K562 (cell line): ENCODE results near the gene CCDC136. TPM values are rescaled to one million over a fixed set of nuclear protein-coding genes. Genes with fewer than 3 reads are reported as not detected.

ENCODE experiments used
- ATAC-seq: fragments of 200-7000 bp; cut with Tn5 transposase; 3 replicates; pipeline ENCODE4 v1.9.1; 2020; ENCODE audit warnings: moderate library complexity
- BruUV-seq: library from RNA; stranded (reverse); fragments of 400-500 nt; replicated peaks from 2 replicates; lab custom pipeline; 2021; lab: Mats Ljungman, UMichigan
- CTCF ChIA-PET: fragments of 300-600 bp; formaldehyde crosslinking; extraction: SDS; loops from one replicate; lab custom pipeline; 2021; ENCODE audit warnings: low intra/inter-chr PET ratio; lab: Yijun Ruan, JAX
- POLR2A ChIA-PET: fragments of 300-600, 350-650 bp; sonication (Branson Sonifier 250); formaldehyde crosslinking; extraction: SDS; loops from one replicate; lab custom pipeline; 2021; ENCODE audit warnings: antibody characterized with exemption, inconsistent platforms; lab: Yijun Ruan, JAX
- DNase-seq, 4 experiments: peaks; one replicate each; pipeline versions ENCODE4 v3.0.0 to v3.0.0-alpha.2; 2011 to 2018; ENCODE audit warnings: low spot score in 3 of 4, mixed read lengths in 3 of 4; ENCODE audit errors: extremely low read depth in 1 of 4
- FAIRE-seq: peaks from 2 replicates; lab custom pipeline; 2011; peaks lifted over from hg19 to GRCh38; lab: Jason Lieb, UNC
- H2AFZ ChIP-seq: 2 replicates; pipeline ENCODE4 v1.6.0; 2011; ENCODE audit warnings: low read depth, low read length, control low read depth, inconsistent platforms
- H3K27ac ChIP-seq: fragments of 200-600 bp; 3 replicates; pipeline ENCODE4 v1.8.0; 2011; ENCODE audit warnings: low read depth, mild to moderate bottlenecking, control low read depth, inconsistent platforms, low read length, moderate library complexity, mixed read lengths; ENCODE audit errors: extremely low read depth
- H3K27me3 ChIP-seq, 2 experiments: fragments of 300-600 bp in 1 of 2; 2 replicates in 1 of 2; 3 replicates in 1 of 2; pipeline versions ENCODE4 v1.6.0 to v1.8.0; 2011; ENCODE audit warnings: inconsistent platforms in 2 of 2, low read length in 2 of 2, mild to moderate bottlenecking in 1 of 2, mixed read lengths in 1 of 2, moderate library complexity in 1 of 2; ENCODE audit not compliant: control insufficient read depth in 2 of 2, insufficient read depth in 2 of 2
- H3K36me3 ChIP-seq: fragments of 300-600 bp; 3 replicates; pipeline ENCODE4 v1.8.0; 2011; ENCODE audit warnings: mild to moderate bottlenecking, low read length, inconsistent platforms; ENCODE audit not compliant: control insufficient read depth, insufficient read depth
- H3K4me1 ChIP-seq, 2 experiments: fragments of 200-600 bp in 1 of 2; replicated peaks in 1 of 2; 2 replicates in 1 of 2; 3 replicates in 1 of 2; pipeline versions ENCODE4 v1.5.1 to v1.8.0; 2011; ENCODE audit warnings: inconsistent platforms in 2 of 2, low read length in 2 of 2, mild to moderate bottlenecking in 1 of 2, mixed read lengths in 1 of 2, moderate library complexity in 1 of 2; ENCODE audit not compliant: control insufficient read depth in 2 of 2, insufficient read depth in 2 of 2
- H3K4me2 ChIP-seq: 2 replicates; pipeline ENCODE4 v1.6.1; 2011; ENCODE audit warnings: low read length, control low read depth, inconsistent platforms, mixed read lengths; ENCODE audit not compliant: insufficient read depth
- H3K4me3 ChIP-seq: fragments of 200-600 bp; sonication (generic), shearing (Covaris generic); 2 replicates; pipeline ENCODE4 v1.5.1; 2016; ENCODE audit warnings: control low read depth, inconsistent platforms
- H3K79me2 ChIP-seq: fragments of 200-600 bp; 3 replicates; pipeline ENCODE4 v1.8.0; 2011; ENCODE audit warnings: low read length, inconsistent platforms; ENCODE audit not compliant: control insufficient read depth, insufficient read depth
- H3K9ac ChIP-seq, 2 experiments: 2 replicates each; pipeline versions ENCODE4 v1.6.0 to v1.6.1; 2011; ENCODE audit warnings: low read depth in 2 of 2, low read length in 2 of 2, control low read depth in 1 of 2, inconsistent platforms in 1 of 2, mild to moderate bottlenecking in 1 of 2, mixed read lengths in 1 of 2; ENCODE audit not compliant: insufficient read depth in 1 of 2
- H3K9me1 ChIP-seq: one replicate; pipeline ENCODE4 v1.6.0; 2011; ENCODE audit warnings: inconsistent platforms, mild to moderate bottlenecking, low read length, moderate library complexity; ENCODE audit not compliant: control insufficient read depth, insufficient read depth
- H3K9me3 ChIP-seq: replicated peaks from 2 replicates; pipeline ENCODE4 v1.5.1; 2011; ENCODE audit warnings: low read depth, low read length, inconsistent platforms; ENCODE audit not compliant: control insufficient read depth, insufficient read depth
- H4K20me1 ChIP-seq: replicated peaks from 2 replicates; pipeline ENCODE4 v1.6.1; 2011; ENCODE audit warnings: low read length, inconsistent platforms, mixed read lengths; ENCODE audit not compliant: control insufficient read depth, insufficient read depth
- CAMTA2 ChIP-seq: fragments of 250-450 bp; sonication (Bioruptor Pico); conservative IDR thresholded peaks from 2 replicates; pipeline ENCODE4 v1.5.1; 2022
- CBX1 ChIP-seq: sonication (generic); IDR thresholded peaks from 2 replicates; pipeline ENCODE4 v1.6.1; 2016; ENCODE audit warnings: antibody characterized with exemption, low read depth, mild to moderate bottlenecking
- CBX3 ChIP-seq, 2 experiments: IDR thresholded peaks; 1 replicate in 1 of 2; 2 replicates in 1 of 2; pipeline ENCODE4 v1.6.1; 2012; ENCODE audit warnings: inconsistent platforms in 2 of 2, low read length in 2 of 2, borderline replicate concordance in 1 of 2, control low read depth in 1 of 2
- CEBPG ChIP-seq, 3 experiments: fragments of 200-800 bp in 1 of 3; sonication (Bioruptor generic) in 1 of 3; sonication (generic) in 1 of 3; formaldehyde crosslinking in 1 of 3; IDR thresholded peaks in 2 of 3; conservative IDR thresholded peaks in 1 of 3; 2 replicates each; pipeline versions ENCODE4 v1.6.1 to v1.8.0; 2016 to 2022; ENCODE audit warnings: missing compliant biosample characterization in 2 of 3, missing genetic modification characterization in 2 of 3, mild to moderate bottlenecking in 1 of 3, missing genetic modification reagents in 1 of 3
- CTBP1 ChIP-seq: fragments of 450-650 bp; IDR thresholded peaks from 2 replicates; pipeline ENCODE4 v1.6.1; 2016; ENCODE audit warnings: borderline replicate concordance
- DMBX1 ChIP-seq: fragments of 250-450 bp; sonication (Bioruptor Pico); IDR thresholded peaks from 2 replicates; pipeline ENCODE4 v1.8.0; 2022; ENCODE audit warnings: inconsistent platforms, mild to moderate bottlenecking, moderate library complexity, borderline replicate concordance
- MCM2 ChIP-seq: fragments of 450-650 bp; IDR thresholded peaks from 2 replicates; pipeline ENCODE4 v1.6.1; 2017; ENCODE audit warnings: low read depth, mild to moderate bottlenecking
- MNT ChIP-seq, 2 experiments: fragments of 450-650 bp; conservative IDR thresholded peaks; 2 replicates each; pipeline ENCODE4 v1.6.1; 2017; ENCODE audit warnings: mild to moderate bottlenecking in 2 of 2, moderate library complexity in 2 of 2
- MYC ChIP-seq, 2 experiments: fragments of 250-450 bp in 1 of 2; sonication (Bioruptor Pico) in 1 of 2; IDR thresholded peaks; 2 replicates each; pipeline versions ENCODE4 v1.5.1 to v1.6.1; 2012 to 2021; ENCODE audit warnings: low read depth in 2 of 2, borderline replicate concordance in 1 of 2, improper control_type of control experiment in 1 of 2, low read length in 1 of 2, mild to moderate bottlenecking in 1 of 2, moderate library complexity in 1 of 2
- NEUROD1 ChIP-seq: fragments of 150-350 bp; IDR thresholded peaks from 2 replicates; pipeline ENCODE4 v1.6.1; 2014; ENCODE audit warnings: borderline replicate concordance, low read length, low read depth; ENCODE audit not compliant: partially characterized antibody
- NFIC ChIP-seq: fragments of 450-650 bp; IDR thresholded peaks from 2 replicates; pipeline ENCODE4 v1.6.1; 2017; ENCODE audit warnings: mild to moderate bottlenecking, inconsistent platforms
- POLR2A ChIP-seq: fragments of 450-650 bp; conservative IDR thresholded peaks from 2 replicates; pipeline ENCODE4 v1.6.1; 2016
- RBM22 ChIP-seq: fragments of 200-400 bp; formaldehyde crosslinking; IDR thresholded peaks from 2 replicates; pipeline ENCODE4 v1.6.1; 2018; ENCODE audit warnings: low read length, low read depth; ENCODE audit not compliant: poor library complexity, severe bottlenecking
- SMC3 ChIP-seq: conservative IDR thresholded peaks from 2 replicates; pipeline ENCODE4 v1.6.1; 2011; ENCODE audit warnings: low read depth, low read length, improper control_type of control experiment; ENCODE audit not compliant: insufficient read depth
- SREBF1 ChIP-seq: fragments of 150-350 bp; IDR thresholded peaks from 2 replicates; pipeline ENCODE4 v1.6.1; 2014; ENCODE audit warnings: antibody characterized with exemption, low read depth, low read length, borderline replicate concordance
- ZBTB7A ChIP-seq: IDR thresholded peaks from 2 replicates; pipeline ENCODE4 v1.6.1; 2011; ENCODE audit warnings: low read depth, mild to moderate bottlenecking, low read length, moderate library complexity, borderline replicate concordance; ENCODE audit not compliant: control insufficient read depth
- ZNF175 ChIP-seq: fragments of 200-800 bp; sonication (Bioruptor generic); IDR thresholded peaks from 2 replicates; pipeline ENCODE4 v1.6.1; 2016; ENCODE audit warnings: low read depth, mild to moderate bottlenecking, missing genetic modification characterization, missing compliant biosample characterization
- ZNF354B ChIP-seq: fragments of 250-450 bp; sonication (Bioruptor Pico); IDR thresholded peaks from 2 replicates; pipeline ENCODE4 v1.4.0; 2020
- ZNF561 ChIP-seq: fragments of 450-650 bp; formaldehyde crosslinking; conservative IDR thresholded peaks from 2 replicates; pipeline ENCODE4 v1.4.0; 2020; ENCODE audit warnings: mild to moderate bottlenecking, moderate library complexity
- ZNF764 ChIP-seq: fragments of 250-450 bp; sonication (Bioruptor Pico); IDR thresholded peaks from 2 replicates; pipeline ENCODE4 v1.4.0; 2020; ENCODE audit warnings: low read depth, mild to moderate bottlenecking, moderate library complexity
- WGBS: fragments of 100-300 bp; shearing (Covaris generic); methylation state at CpG from one replicate; pipeline ENCODE4 v1.1.6; 2016; ENCODE audit warnings: low coverage, mixed read lengths; ENCODE audit not compliant: insufficient coverage; ENCODE audit errors: missing lambda C conversion rate; 5-methylcytosine and 5-hydroxymethylcytosine counted together
- in situ Hi-C: fragments of 300-500 bp; cut with MboI; formaldehyde crosslinking; loops from 4 replicates; pipeline ENCODE4 v1.15.0; 2018; ENCODE audit warnings: inconsistent platforms, mixed read lengths
- intact Hi-C: fragments of 100-400 bp; cut with micrococcal nuclease; formaldehyde crosslinking; loops from 2 replicates; pipeline ENCODE4 v1.14.2; 2022
- polyA plus RNA-seq, 8 experiments: library from polyadenylated mRNA; depleted of rRNA in 4 of 8; stranded (reverse) in 5 of 8; unstranded in 3 of 8; fragments of >200 nt; fragmentation: Nextera tagmentation in 2 of 8; fragmentation: Illumina TruSeq in 1 of 8; extraction: Ambion mirVana in 2 of 8; extraction: Trizol in 1 of 8; gene quantifications; 2 replicates each; pipeline versions ENCODE4 v1.2.1 to v1.2.3, GENCODE V29; 2011 to 2014; ENCODE audit warnings: inconsistent platforms in 1 of 8, missing spikeins in 1 of 8
- total RNA-seq, 7 experiments: library from RNA; depleted of rRNA in 6 of 7; stranded (reverse); fragments of >200 nt in 6 of 7; fragmentation: Illumina TruSeq in 2 of 7; extraction: Trizol in 2 of 7; gene quantifications; 2 replicates each; pipeline versions ENCODE4 v1.2.1 to v1.2.3, GENCODE V29; 2011 to 2021; ENCODE audit warnings: low replicate concordance in 1 of 7

The CCDC136 gene
- total and polyA plus RNA-seq, 9 of the 15 experiments (the other 6 are each of a cell fraction or from before 2014, with no cell fraction given): 2.4 to 40.8 (median 26.5) TPM

- no TSS peak for BruUV-seq
- H3K9ac ChIP-seq: no peak overlapping the region
- intact Hi-C loops (loop anchor here (2.0 kb wide), 1 partner anchor 39 kb away; no protein-coding TSS in a partner anchor), in situ Hi-C loops (no loop called here)
- H3K4me2 ChIP-seq: no peak overlapping the region
- ATAC-seq (peak; percentile 72), DNase-seq (peak; percentile 80 to 92 (median 90)), FAIRE-seq (peak; percentile 89)
- no peak overlapping the region for H2AFZ ChIP-seq
- ChIA-PET POLR2A (interaction anchor here (0.8 to 4.0 kb wide), 5 partner anchors 10 to 102 kb away, joined by 3 to 31 read pairs (median 4); partner anchors contain the start of genes ATP6V1F and CALU), CTCF (interaction anchor here (0.5 to 1.4 kb wide), 4 partner anchors 38 to 1305 kb away, joined by 3 to 8 read pairs (median 4); no protein-coding TSS in a partner anchor)
- H3K36me3 ChIP-seq: peaks cover 100% of the 10 kb centered on the region; the same call in 2 of the 3 replicates
- H3K79me2 ChIP-seq: no peaks in the 10 kb centered on the region
- H3K4me1 ChIP-seq: peaks cover 0 to 56% of the 10 kb centered on the region in 2 experiments; a peak in 2 of 5 replicates
- WGBS: 72% methylated on average over 28 of the region's 35 CpGs
- H3K4me3 ChIP-seq: no peak overlapping the region
- H3K9me1 ChIP-seq: peaks cover 10% of the 10 kb centered on the region
- H3K27ac ChIP-seq: no peak overlapping the region
- H3K9me3 ChIP-seq: no peaks in the 10 kb centered on the region
- no peaks in the 10 kb centered on the region for H3K27me3 ChIP-seq
- H4K20me1 ChIP-seq: peaks cover 25% of the 10 kb centered on the region
- no peak for TF ChIP-seq MCM2
- TF ChIP-seq ZNF175 (CRISPR knock-in tag): no peak
- TF ChIP-seq ZNF561 (CRISPR knock-in tag): no peak
- peak; percentile 41 for TF ChIP-seq RBM22
- TF ChIP-seq SMC3: peak; percentile 43; the same call in 1 of the 2 replicates
- TF ChIP-seq NEUROD1: no peak
- 0 out of 2 replicates have a peak, but pooled peaks have one; percentile 12 for TF ChIP-seq CTBP1
- TF ChIP-seq CAMTA2: no peak
- peak; percentile 55; the same call in 1 of the 2 replicates for TF ChIP-seq MYC (IDR thresholded peaks at IDR 0.05; ENCODE audit: low read depth, low read length)
- no peak for TF ChIP-seq MYC (CRISPR knock-in tag; IDR thresholded peaks at IDR 0.05; ENCODE audit: borderline replicate concordance, low read depth)
- TF ChIP-seq ZNF764 (CRISPR knock-in tag): no peak
- 0 out of 2 replicates have a peak, but pooled peaks have one; percentile 31 for TF ChIP-seq POLR2A
- peak; percentile 58; the same call in 1 of the 2 replicates for TF ChIP-seq ZBTB7A
- no peak for TF ChIP-seq ZNF354B (CRISPR knock-in tag)
- TF ChIP-seq NFIC: 0 out of 2 replicates have a peak, but pooled peaks have one; percentile 12
- no peak for TF ChIP-seq SREBF1
- TF ChIP-seq CBX1: 0 out of 2 replicates have a peak, but pooled peaks have one; percentile 40
- peak in 1 of 2 experiments; percentile 80; a peak in 2 of 4 replicates for TF ChIP-seq MNT (conservative IDR thresholded peaks at IDR 0.05)
- no peak for TF ChIP-seq DMBX1
- no peak for TF ChIP-seq CEBPG (CRISPR knock-in tag; IDR thresholded peaks at IDR 0.05)
- no peak for TF ChIP-seq CEBPG (tag; conservative IDR thresholded peaks at IDR 0.05 in 1 of 2, IDR thresholded peaks at IDR 0.05 in 1 of 2)
- no peak for TF ChIP-seq CBX3 (IDR thresholded peaks at IDR 0.05; ENCODE audit: borderline replicate concordance in 1 of 2, low read length in 2 of 2)
These were observed 50.3 kb downstream of the CCDC136 start for GRCh38 chr7:128841921-128842673.
